Ovary (tissue), 3 donors: ENCODE measurements around the gene NABP1.

ENCODE experiments used
- EP300 ChIP-seq: sonication (generic); formaldehyde crosslinking; IDR thresholded peaks from one replicate; pipeline ENCODE4 v1.6.1; 2017; ENCODE audit warnings: antibody characterized with exemption
- POLR2A ChIP-seq: fragments of 450-650 bp; IDR thresholded peaks from one replicate; pipeline ENCODE4 v1.6.1; 2017; ENCODE audit warnings: antibody characterized with exemption, mild to moderate bottlenecking, moderate library complexity
- TF ChIP-seq, protein P1 (sequence below), 3 donors: fragments of 450-650 bp in 2 of 3; fragments of 200-600 bp in 1 of 3; IDR thresholded peaks; one replicate each; pipeline versions ENCODE4 v1.5.1 to v1.8.0; 2016 to 2022; ENCODE audit warnings: antibody characterized with exemption in 3 of 3, mild to moderate bottlenecking in 1 of 3
- donor health status: DM: no; HTN: no; CAD: no.

DNA sequence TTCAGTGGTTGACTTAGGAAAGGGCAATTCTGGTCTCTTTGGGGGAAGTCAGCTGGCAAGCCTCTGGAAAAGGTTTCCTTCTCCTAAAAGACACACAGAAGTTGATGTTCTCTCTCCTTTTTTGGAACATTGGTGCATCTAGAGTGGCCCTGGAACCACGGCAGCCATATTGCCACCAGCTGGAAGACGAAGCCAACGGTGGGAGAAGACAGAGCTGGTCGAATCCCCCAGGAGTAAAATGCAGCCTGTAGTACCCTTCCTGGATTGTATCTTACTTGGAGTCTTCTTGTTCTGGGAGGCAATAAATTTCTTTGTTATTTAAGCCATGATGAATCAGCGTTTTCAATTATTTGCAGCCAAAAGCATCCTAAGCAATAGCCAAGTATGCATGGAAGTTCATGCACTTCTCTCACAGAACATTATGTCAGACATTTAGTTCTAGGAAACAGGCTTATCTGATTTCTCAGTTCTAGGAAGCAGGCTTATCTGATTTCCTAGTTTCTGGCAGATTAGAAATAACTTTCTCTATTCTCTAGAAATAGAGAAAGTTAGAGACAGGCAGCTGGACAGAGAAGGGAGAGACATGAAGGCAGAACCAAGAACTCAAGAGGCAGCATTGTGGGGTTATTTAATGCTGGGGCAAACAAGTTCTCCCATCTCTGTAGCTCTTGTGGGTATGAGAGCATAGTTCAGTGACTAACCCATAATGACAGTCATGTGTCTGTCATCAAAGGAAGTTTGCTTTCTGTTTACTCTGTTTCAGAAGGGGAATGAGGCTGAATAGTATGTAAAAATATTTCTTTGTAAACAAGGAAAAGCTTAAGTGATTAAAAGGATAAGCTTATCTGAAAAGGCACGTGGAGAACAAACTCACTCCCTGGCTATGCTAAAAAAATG, 40.5 kb upstream of the NABP1 start:
- TF ChIP-seq, protein P1, sequence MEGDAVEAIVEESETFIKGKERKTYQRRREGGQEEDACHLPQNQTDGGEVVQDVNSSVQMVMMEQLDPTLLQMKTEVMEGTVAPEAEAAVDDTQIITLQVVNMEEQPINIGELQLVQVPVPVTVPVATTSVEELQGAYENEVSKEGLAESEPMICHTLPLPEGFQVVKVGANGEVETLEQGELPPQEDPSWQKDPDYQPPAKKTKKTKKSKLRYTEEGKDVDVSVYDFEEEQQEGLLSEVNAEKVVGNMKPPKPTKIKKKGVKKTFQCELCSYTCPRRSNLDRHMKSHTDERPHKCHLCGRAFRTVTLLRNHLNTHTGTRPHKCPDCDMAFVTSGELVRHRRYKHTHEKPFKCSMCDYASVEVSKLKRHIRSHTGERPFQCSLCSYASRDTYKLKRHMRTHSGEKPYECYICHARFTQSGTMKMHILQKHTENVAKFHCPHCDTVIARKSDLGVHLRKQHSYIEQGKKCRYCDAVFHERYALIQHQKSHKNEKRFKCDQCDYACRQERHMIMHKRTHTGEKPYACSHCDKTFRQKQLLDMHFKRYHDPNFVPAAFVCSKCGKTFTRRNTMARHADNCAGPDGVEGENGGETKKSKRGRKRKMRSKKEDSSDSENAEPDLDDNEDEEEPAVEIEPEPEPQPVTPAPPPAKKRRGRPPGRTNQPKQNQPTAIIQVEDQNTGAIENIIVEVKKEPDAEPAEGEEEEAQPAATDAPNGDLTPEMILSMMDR (IDR thresholded peaks at IDR 0.05), result no peak
- TF ChIP-seq POLR2A (no peak), EP300 (no peak)
